HepG2 (cell line): ENCODE measurements around the gene EPN3. TPM values are rescaled to one million over a fixed set of nuclear protein-coding genes. Genes with fewer than 3 reads are reported as not detected.
A peak's percentile ranks its signal among the peaks of the same experiment; 100 is the strongest.

Source experiments
- ATAC-seq: fragments of 200-7000 bp; cut with Tn5 transposase; 3 replicates; pipeline ENCODE4 v1.9.1; 2020; ENCODE audit warnings: mild to moderate bottlenecking, moderate library complexity
- BruUV-seq: library from RNA; stranded (reverse); fragments of 400-500 nt; replicated peaks from 2 replicates; lab custom pipeline; 2021; lab: Mats Ljungman, UMichigan
- CTCF ChIA-PET: fragments of 300-600 bp; formaldehyde crosslinking; extraction: SDS; loops from one replicate; lab custom pipeline; 2021; ENCODE audit warnings: low total read pairs, inconsistent platforms, low intra/inter-chr PET ratio; lab: Yijun Ruan, JAX
- POLR2A ChIA-PET: fragments of 350-600 bp; sonication (Branson Sonifier 250); formaldehyde crosslinking; loops from one replicate; lab custom pipeline; 2020; ENCODE audit warnings: antibody characterized with exemption, inconsistent platforms; lab: Yijun Ruan, JAX
- DNase-seq: peaks from one replicate; pipeline ENCODE4 v3.0.0-alpha.2; 2015; ENCODE audit warnings: low spot score
- FAIRE-seq: peaks from 3 replicates; lab custom pipeline; 2011; peaks lifted over from hg19 to GRCh38; lab: Jason Lieb, UNC
- H2AFZ ChIP-seq: one replicate; pipeline ENCODE4 v1.6.1; 2011; ENCODE audit warnings: low read length, inconsistent platforms
- H3K27ac ChIP-seq: fragments of 300-600 bp; 3 replicates; pipeline ENCODE4 v1.8.0; 2011; ENCODE audit warnings: mixed run types, mild to moderate bottlenecking, mixed read lengths, low read length, inconsistent platforms; ENCODE audit not compliant: insufficient read depth; ENCODE audit errors: extremely low read length
- H3K27me3 ChIP-seq, 2 experiments: fragments of 200-600 bp in 1 of 2; 2 replicates in 1 of 2; 3 replicates in 1 of 2; pipeline versions ENCODE4 v1.6.0 to v1.8.0; 2011; ENCODE audit warnings: low read length in 2 of 2, mild to moderate bottlenecking in 2 of 2, moderate library complexity in 2 of 2, inconsistent platforms in 1 of 2; ENCODE audit not compliant: insufficient read depth in 2 of 2, control insufficient read depth in 1 of 2
- H3K36me3 ChIP-seq, 2 experiments: fragments of 200-600 bp in 1 of 2; replicated peaks in 1 of 2; 2 replicates in 1 of 2; 3 replicates in 1 of 2; pipeline versions ENCODE4 v1.5.1 to v1.8.0; 2011; ENCODE audit warnings: low read length in 2 of 2, inconsistent platforms in 1 of 2; ENCODE audit not compliant: insufficient read depth in 2 of 2, control insufficient read depth in 1 of 2
- H3K4me1 ChIP-seq: 2 replicates; pipeline ENCODE4 v1.5.1; 2012; ENCODE audit warnings: low read length, inconsistent platforms; ENCODE audit not compliant: insufficient read depth
- H3K4me2 ChIP-seq: 2 replicates; pipeline ENCODE4 v1.6.0; 2011; ENCODE audit warnings: low read depth, low read length, inconsistent platforms
- H3K4me3 ChIP-seq, 3 experiments: fragments of 200-600 bp in 1 of 3; sonication (generic), shearing (Covaris generic) in 1 of 3; replicated peaks in 1 of 3; 2 replicates each; pipeline ENCODE4 v1.5.1; 2011 to 2016; ENCODE audit warnings: low read length in 3 of 3, inconsistent platforms in 2 of 3, low read depth in 2 of 3, mild to moderate bottlenecking in 2 of 3, control low read depth in 1 of 3, mixed read lengths in 1 of 3; ENCODE audit not compliant: insufficient read depth in 1 of 3
- H3K79me2 ChIP-seq: one replicate; pipeline ENCODE4 v1.6.1; 2011; ENCODE audit warnings: low read length, inconsistent platforms; ENCODE audit not compliant: insufficient read depth
- H3K9ac ChIP-seq: 2 replicates; pipeline ENCODE4 v1.6.0; 2011; ENCODE audit warnings: mild to moderate bottlenecking, low read depth, low read length, inconsistent platforms; ENCODE audit not compliant: insufficient read depth
- H3K9me3 ChIP-seq: 2 replicates; pipeline ENCODE4 v1.5.1; 2012; ENCODE audit warnings: mild to moderate bottlenecking, low read length
- H4K20me1 ChIP-seq: 2 replicates; pipeline ENCODE4 v1.6.0; 2011; ENCODE audit warnings: inconsistent platforms, mild to moderate bottlenecking, low read length, moderate library complexity; ENCODE audit not compliant: insufficient read depth
- CAMTA2 ChIP-seq: sonication (generic); formaldehyde crosslinking; IDR thresholded peaks from 2 replicates; pipeline ENCODE4 v1.4.0; 2020; ENCODE audit warnings: mild to moderate bottlenecking, missing genetic modification reagents, borderline replicate concordance
- EP300 ChIP-seq, 3 experiments: sonication (generic) in 1 of 3; formaldehyde crosslinking in 1 of 3; IDR thresholded peaks; 2 replicates each; pipeline versions ENCODE4 v1.5.1 to v1.6.1; 2011 to 2020; ENCODE audit warnings: low read depth in 2 of 3, low read length in 2 of 3, borderline replicate concordance in 1 of 3, improper control_type of control experiment in 1 of 3, mild to moderate bottlenecking in 1 of 3, missing genetic modification reagents in 1 of 3, moderate library complexity in 1 of 3
- FOXJ3 ChIP-seq: sonication (generic); formaldehyde crosslinking; IDR thresholded peaks from 2 replicates; pipeline ENCODE4 v1.4.0; 2020; ENCODE audit warnings: missing genetic modification reagents, mild to moderate bottlenecking, borderline replicate concordance
- HIVEP1 ChIP-seq: sonication (generic); formaldehyde crosslinking; IDR thresholded peaks from 2 replicates; pipeline ENCODE4 v1.4.0; 2020; ENCODE audit warnings: mild to moderate bottlenecking, missing genetic modification reagents
- PHB2 ChIP-seq: fragments of 450-650 bp; IDR thresholded peaks from 2 replicates; pipeline ENCODE4 v1.6.1; 2018; ENCODE audit not compliant: partially characterized antibody
- TCF12 ChIP-seq, 2 experiments: fragments of 450-650 bp in 1 of 2; sonication (generic) in 1 of 2; formaldehyde crosslinking in 1 of 2; IDR thresholded peaks; 2 replicates each; pipeline versions ENCODE4 v1.6.1 to v1.8.0; 2017 to 2022; ENCODE audit warnings: antibody characterized with exemption in 1 of 2, mild to moderate bottlenecking in 1 of 2, missing genetic modification reagents in 1 of 2, moderate library complexity in 1 of 2
- TGIF2 ChIP-seq: IDR thresholded peaks from 2 replicates; pipeline ENCODE4 v1.6.1; 2016; ENCODE audit warnings: control low read depth, missing compliant biosample characterization
- ZBTB38 ChIP-seq: sonication (generic); formaldehyde crosslinking; IDR thresholded peaks from 2 replicates; pipeline ENCODE4 v1.5.1; 2020; ENCODE audit warnings: mild to moderate bottlenecking, missing genetic modification reagents
- ZNF12 ChIP-seq: sonication (generic); formaldehyde crosslinking; IDR thresholded peaks from 2 replicates; pipeline ENCODE4 v1.5.0; 2020; ENCODE audit warnings: missing genetic modification reagents
- ZSCAN31 ChIP-seq: sonication (generic); formaldehyde crosslinking; IDR thresholded peaks from 2 replicates; pipeline ENCODE4 v1.5.0; 2020; ENCODE audit warnings: low read depth, mild to moderate bottlenecking, missing genetic modification reagents
- ZUFSP ChIP-seq: sonication (generic); formaldehyde crosslinking; IDR thresholded peaks from 2 replicates; pipeline ENCODE4 v1.9.0; 2021; ENCODE audit warnings: missing genetic modification reagents, mild to moderate bottlenecking, borderline replicate concordance
- WGBS: methylation state at CpG from one replicate; pipeline ENCODE4 v1.1.6; 2017; ENCODE audit warnings: low lambda C conversion rate; 5-methylcytosine and 5-hydroxymethylcytosine counted together
- in situ Hi-C: cut with HindIII; loops from 2 replicates; pipeline ENCODE4 v1.10.0; 2017; ENCODE audit warnings: low pct_unique_long_range_greater_than_20kb; ENCODE audit not compliant: extremely low pct_ligation_motif_present
- intact Hi-C: fragments of 100-400 bp; cut with micrococcal nuclease; formaldehyde crosslinking; loops from one replicate; pipeline ENCODE4 v1.10.0; 2022; ENCODE audit not compliant: unreplicated experiment
- polyA plus RNA-seq, 8 experiments: library from polyadenylated mRNA; depleted of rRNA in 3 of 8; stranded (reverse) in 7 of 8; unstranded in 1 of 8; fragments of >200 nt; fragmentation: Illumina TruSeq in 4 of 8; extraction: Trizol in 4 of 8; gene quantifications; 2 replicates each; pipeline versions ENCODE4 v1.2.1 to v1.2.3, GENCODE V29; 2011 to 2016; ENCODE audit warnings: low read depth in 4 of 8, missing spikeins in 1 of 8, mixed read lengths in 1 of 8; ENCODE audit not compliant: insufficient read depth in 1 of 8
- total RNA-seq, 5 experiments: library from RNA; depleted of rRNA; stranded (reverse); fragments of >200 nt; fragmentation: Illumina TruSeq; extraction: Trizol; gene quantifications; 2 replicates each; pipeline ENCODE4 v1.2.3, GENCODE V29; 2016; ENCODE audit warnings: low read depth in 1 of 5
- TF ChIP-seq, protein P1 (sequence below): sonication (generic); formaldehyde crosslinking; IDR thresholded peaks from 2 replicates; pipeline ENCODE4 v1.4.0; 2020; ENCODE audit warnings: missing genetic modification reagents
- TF ChIP-seq, protein P2 (sequence below): sonication (generic); formaldehyde crosslinking; IDR thresholded peaks from 2 replicates; pipeline ENCODE4 v1.4.0; 2020; ENCODE audit warnings: missing genetic modification reagents, low read depth, mild to moderate bottlenecking, borderline replicate concordance
- TF ChIP-seq, protein P3 (sequence below): sonication (generic); formaldehyde crosslinking; IDR thresholded peaks from 2 replicates; pipeline ENCODE4 v1.5.1; 2020; ENCODE audit warnings: mild to moderate bottlenecking, missing genetic modification reagents, moderate library complexity

Gene EPN3
- total and polyA plus RNA-seq, 2 of the 13 experiments (the other 11 are each of a cell fraction or from before 2014, with no cell fraction given), result 0.11 to 0.95 TPM

DNA sequence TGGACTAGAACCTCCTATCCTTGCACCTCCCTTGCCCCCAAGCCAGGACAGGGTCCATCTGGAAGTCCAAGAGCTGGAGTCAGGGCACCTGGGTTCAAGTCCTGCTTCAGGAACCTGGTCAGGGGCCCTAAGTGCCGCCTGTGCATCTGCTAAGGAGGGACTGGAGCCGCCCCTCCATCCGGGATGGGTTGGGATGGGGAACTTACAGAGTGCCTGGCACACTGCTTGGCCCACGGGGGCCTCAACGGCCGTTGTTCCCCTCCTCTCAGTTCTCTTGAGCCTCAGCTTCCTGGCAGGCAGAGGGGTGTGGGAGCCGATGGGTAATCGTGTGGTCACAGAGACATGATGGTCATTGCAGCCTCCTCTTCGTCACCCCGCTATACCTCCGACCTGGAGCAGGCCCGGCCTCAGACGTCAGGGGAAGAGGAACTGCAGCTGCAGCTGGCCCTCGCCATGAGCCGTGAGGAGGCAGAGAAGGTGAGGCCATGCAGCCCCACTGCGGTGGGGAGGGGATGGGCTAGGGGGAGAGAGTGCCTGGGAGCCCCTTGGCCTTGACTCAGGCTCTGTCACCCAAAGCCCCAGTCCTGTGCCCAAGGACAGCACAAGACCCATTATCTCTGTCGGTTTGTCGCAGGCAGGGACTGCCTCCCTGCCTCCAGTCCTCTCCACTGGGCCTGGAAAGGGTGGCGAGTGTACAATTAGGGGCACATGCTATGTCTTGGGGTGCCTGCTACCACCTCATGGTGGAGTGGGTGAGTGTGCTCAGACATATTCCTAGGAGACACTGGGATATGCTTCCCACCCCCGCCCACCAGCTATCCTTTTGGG, 5.4 kb downstream of the EPN3 start:
- DNase-seq (no peak), ATAC-seq (no peak), FAIRE-seq (no peak)
- peaks cover 74% of the 10 kb centered on the region for H3K4me1 ChIP-seq
- peak overlapping the region; percentile 97 for H3K4me2 ChIP-seq
- TSS peak; percentile 46 for BruUV-seq
- H2AFZ ChIP-seq, result no peak overlapping the region
- no peaks in the 10 kb centered on the region for H4K20me1 ChIP-seq
- ChIA-PET POLR2A (interaction anchor here (0.6 to 1.9 kb wide), 10 partner anchors 13 to 329 kb away, joined by 3 to 6 read pairs (median 4); partner anchors contain the start of gene CACNA1G), CTCF (no interaction called here)
- intact Hi-C loops, result no loop called here
- peak overlapping the region; percentile 28 to 73 (median 56); a peak in 5 of 6 replicates for H3K4me3 ChIP-seq
- peak overlapping the region; percentile 56 for H3K27ac ChIP-seq
- peak overlapping the region; percentile 49 for H3K9ac ChIP-seq
- no peaks in the 10 kb centered on the region for H3K36me3 ChIP-seq
- H3K9me3 ChIP-seq, result no peaks in the 10 kb centered on the region
- peaks cover under 1 to 8% of the 10 kb centered on the region in 2 experiments; a peak in 4 of 5 replicates for H3K27me3 ChIP-seq
- 75% methylated on average over 19 of the region's 20 CpGs for WGBS
- no peaks in the 10 kb centered on the region for H3K79me2 ChIP-seq
- in situ Hi-C loops, result no loop called here
- TF ChIP-seq ZSCAN31 (CRISPR knock-in tag) (no peak), PHB2 (no peak), ZBTB38 (0 out of 2 replicates have a peak, but pooled peaks have one; percentile 46), HIVEP1 (CRISPR knock-in tag) (peak; percentile 39; the same call in 1 of the 2 replicates), ZNF12 (CRISPR knock-in tag) (no peak), ZUFSP (CRISPR knock-in tag) (no peak), TGIF2 (no peak), FOXJ3 (CRISPR knock-in tag) (no peak), TCF12 (IDR thresholded peaks at IDR 0.05) (no peak), TCF12 (CRISPR knock-in tag; IDR thresholded peaks at IDR 0.05) (no peak; the same call in 1 of the 2 replicates), CAMTA2 (CRISPR knock-in tag) (no peak), EP300 (IDR thresholded peaks at IDR 0.05; ENCODE audit: low read depth in 2 of 2, low read length in 2 of 2) (no peak), EP300 (CRISPR knock-in tag; IDR thresholded peaks at IDR 0.05; ENCODE audit: borderline replicate concordance) (no peak)
- TF ChIP-seq, protein P1, sequence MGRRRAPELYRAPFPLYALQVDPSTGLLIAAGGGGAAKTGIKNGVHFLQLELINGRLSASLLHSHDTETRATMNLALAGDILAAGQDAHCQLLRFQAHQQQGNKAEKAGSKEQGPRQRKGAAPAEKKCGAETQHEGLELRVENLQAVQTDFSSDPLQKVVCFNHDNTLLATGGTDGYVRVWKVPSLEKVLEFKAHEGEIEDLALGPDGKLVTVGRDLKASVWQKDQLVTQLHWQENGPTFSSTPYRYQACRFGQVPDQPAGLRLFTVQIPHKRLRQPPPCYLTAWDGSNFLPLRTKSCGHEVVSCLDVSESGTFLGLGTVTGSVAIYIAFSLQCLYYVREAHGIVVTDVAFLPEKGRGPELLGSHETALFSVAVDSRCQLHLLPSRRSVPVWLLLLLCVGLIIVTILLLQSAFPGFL (CRISPR knock-in tag), result no peak
- TF ChIP-seq, protein P2, sequence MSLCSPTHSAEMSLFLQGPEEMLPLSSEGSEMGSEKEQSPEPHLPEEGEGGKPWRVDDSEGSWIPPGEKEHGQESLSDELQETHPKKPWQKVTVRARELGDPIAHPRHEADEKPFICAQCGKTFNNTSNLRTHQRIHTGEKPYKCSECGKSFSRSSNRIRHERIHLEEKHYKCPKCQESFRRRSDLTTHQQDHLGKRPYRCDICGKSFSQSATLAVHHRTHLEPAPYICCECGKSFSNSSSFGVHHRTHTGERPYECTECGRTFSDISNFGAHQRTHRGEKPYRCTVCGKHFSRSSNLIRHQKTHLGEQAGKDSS (CRISPR knock-in tag), result no peak
- TF ChIP-seq, protein P3, sequence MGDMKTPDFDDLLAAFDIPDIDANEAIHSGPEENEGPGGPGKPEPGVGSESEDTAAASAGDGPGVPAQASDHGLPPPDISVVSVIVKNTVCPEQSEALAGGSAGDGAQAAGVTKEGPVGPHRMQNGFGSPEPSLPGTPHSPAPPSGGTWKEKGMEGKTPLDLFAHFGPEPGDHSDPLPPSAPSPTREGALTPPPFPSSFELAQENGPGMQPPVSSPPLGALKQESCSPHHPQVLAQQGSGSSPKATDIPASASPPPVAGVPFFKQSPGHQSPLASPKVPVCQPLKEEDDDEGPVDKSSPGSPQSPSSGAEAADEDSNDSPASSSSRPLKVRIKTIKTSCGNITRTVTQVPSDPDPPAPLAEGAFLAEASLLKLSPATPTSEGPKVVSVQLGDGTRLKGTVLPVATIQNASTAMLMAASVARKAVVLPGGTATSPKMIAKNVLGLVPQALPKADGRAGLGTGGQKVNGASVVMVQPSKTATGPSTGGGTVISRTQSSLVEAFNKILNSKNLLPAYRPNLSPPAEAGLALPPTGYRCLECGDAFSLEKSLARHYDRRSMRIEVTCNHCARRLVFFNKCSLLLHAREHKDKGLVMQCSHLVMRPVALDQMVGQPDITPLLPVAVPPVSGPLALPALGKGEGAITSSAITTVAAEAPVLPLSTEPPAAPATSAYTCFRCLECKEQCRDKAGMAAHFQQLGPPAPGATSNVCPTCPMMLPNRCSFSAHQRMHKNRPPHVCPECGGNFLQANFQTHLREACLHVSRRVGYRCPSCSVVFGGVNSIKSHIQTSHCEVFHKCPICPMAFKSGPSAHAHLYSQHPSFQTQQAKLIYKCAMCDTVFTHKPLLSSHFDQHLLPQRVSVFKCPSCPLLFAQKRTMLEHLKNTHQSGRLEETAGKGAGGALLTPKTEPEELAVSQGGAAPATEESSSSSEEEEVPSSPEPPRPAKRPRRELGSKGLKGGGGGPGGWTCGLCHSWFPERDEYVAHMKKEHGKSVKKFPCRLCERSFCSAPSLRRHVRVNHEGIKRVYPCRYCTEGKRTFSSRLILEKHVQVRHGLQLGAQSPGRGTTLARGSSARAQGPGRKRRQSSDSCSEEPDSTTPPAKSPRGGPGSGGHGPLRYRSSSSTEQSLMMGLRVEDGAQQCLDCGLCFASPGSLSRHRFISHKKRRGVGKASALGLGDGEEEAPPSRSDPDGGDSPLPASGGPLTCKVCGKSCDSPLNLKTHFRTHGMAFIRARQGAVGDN (CRISPR knock-in tag), result no peak
